HPDE6-E6E7 (cell line): ENCODE data around the gene FAM78B.

ENCODE experiments used
- DNase-seq: peaks from one replicate; pipeline ENCODE4 v3.0.0; 2011; ENCODE audit warnings: missing footprints; ENCODE audit errors: extremely low spot score

The FAM78B gene

DNA sequence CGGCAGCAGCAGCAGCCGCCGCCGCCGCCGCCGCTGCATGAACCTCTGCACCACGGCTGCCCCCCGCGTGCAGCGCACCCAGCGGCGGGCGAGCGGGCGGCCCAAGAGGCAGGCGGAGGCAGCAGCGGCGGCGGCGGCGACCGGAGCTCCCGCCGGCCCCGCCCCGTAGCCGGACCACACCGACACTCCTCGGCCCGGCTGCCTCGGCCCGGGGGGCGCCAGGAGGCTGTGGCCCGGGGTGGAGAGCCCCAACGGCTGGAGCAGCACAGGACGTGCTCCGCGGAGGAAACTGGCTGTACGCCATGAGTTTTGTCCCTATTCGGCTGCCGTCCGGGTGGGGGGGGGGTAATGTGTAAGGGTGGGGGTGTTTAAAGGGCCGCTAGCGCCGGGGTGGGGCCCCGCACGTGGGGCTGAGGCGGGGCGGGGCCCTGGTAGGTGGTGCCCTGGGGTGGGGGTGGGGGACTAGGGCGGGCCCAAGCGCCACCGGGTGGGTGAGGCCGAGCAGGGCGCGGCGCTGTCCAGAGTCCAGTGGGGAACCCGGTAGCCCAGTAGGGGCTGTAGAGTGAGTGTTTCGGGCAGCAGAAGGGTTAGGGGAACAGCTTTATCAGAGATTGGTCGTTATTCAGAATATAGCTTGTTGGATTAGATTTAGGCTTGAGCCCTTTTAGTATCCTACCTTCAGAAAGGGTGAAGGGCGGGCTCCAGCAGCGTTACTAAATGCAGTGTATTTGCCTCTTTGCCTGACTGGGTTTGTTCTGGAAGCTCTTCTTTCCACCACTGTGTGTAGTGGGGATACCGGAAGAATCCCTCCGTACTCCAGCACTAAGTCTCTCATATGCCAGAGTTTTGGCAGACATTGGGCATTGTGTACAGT, at the start of gene FAM78B:
Gene FAM78B (minus strand): TSS at position 304 of the 874 bp plus-strand sequence. CDS start 753 bp downstream, outside the sequence.
- peak; percentile 10 for DNase-seq

GRCh38 chr1:166202546-166202945, 35.7 kb upstream of the FAM78B start:
- no peak for DNase-seq

DNA sequence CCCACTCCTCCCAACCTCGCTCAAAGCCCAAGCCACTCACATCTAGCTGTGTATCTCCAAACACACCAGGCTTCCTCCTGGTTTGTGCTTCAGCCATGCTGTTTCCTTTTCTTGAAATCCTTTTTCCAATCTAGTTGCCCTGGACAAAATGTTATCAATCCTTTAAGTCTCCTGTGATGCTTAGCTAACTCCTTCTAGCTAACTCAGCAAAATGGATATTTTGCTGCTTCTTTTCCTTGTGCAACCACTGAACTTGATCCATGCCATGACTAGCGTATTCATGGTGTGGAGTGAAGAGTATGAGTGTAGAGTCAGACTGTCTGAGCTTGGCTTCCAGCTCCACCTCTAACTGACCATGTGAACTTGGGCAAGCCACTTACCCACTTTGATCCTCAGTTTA, 33.9 kb upstream of the FAM78B start:
- DNase-seq = no peak

DNA sequence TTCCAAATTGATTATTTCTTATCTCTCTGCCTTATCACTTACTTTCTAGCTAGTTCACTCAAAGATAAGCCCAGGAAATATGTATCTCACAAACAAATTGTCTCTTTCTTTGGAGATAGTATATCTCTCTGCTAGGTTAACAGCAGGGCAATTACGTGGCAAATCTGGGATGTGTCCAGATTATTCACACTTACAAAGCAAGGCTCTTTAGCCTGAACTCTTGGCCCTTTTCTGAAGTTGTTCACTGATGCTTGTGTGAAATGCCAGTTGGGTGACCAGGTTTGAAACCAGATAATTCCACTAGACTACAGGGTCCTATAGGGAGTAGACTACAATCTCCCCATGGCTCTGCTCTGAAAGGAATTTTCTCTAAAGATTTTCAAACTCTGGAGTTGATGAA, 30.8 kb upstream of the FAM78B start:
- no peak for DNase-seq

DNA sequence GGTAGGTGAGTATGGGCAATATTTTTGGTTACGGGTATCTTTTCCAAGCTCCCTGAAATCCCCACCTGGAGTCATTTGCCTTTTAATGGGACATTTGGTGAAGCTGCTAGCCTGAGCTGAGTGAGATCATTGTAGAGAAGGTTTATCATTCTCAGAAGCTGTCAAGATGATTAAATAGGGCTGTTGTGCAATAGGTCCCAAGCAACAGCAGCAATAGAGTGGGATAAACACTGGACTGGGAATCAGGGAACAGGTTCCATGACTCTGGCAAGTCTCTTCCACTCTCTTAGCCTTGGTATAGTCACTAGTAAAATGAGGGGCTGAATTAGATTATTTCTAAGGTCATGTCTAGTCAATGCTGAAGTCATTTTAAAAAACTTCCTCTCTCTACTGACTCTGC, 30.3 kb upstream of the FAM78B start:
- DNase-seq = no peak

- DNase-seq = no peak
Measured at GRCh38 chr1:166193057-166193698, 26.4 kb upstream of the FAM78B start.

GRCh38 chr1:166190400-166190799, 23.6 kb upstream of the FAM78B start:
- DNase-seq = no peak

DNA sequence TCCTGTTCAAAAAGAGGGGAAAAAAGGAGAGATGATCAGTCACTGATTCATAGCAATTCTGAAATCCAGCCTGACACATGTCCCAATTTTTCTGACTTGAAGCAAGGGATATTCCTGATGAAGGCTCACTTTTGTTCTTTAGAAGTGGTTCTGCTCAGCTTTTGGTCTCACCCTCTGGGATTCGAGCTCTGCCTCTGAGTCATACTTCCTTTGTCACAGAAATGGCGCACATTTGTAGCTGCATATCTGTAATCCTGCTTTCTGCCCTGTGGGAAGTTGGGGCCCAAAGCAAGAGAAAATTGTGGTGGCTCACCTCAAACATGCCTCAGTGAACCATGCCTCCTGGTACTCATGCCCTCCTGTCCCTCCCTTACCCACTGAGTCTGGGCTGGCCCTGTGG, 22.3 kb upstream of the FAM78B start:
- no peak for DNase-seq

DNA sequence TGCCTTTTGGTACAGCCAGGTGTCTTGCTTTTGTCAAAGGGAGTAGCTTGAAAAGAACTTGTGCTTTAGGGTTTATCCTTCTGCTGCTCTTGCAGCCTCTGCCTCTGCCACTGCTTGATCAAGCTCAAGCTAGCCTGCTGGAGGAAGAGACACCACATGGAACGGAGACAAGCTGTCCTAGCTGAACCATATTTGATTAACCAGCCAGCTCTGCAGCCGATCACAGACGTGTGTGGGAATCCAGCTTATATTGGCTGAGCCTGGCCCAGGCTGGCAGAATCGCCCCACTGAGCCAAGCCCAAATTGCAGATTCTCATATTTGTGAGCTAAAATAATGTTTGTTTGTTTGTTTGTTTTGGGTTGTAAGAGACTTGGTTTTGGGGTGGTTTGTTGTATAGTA, 18.7 kb upstream of the FAM78B start:
- no peak for DNase-seq

- DNase-seq = no peak
Measured at GRCh38 chr1:166184897-166185296, 18.1 kb upstream of the FAM78B start.

DNA sequence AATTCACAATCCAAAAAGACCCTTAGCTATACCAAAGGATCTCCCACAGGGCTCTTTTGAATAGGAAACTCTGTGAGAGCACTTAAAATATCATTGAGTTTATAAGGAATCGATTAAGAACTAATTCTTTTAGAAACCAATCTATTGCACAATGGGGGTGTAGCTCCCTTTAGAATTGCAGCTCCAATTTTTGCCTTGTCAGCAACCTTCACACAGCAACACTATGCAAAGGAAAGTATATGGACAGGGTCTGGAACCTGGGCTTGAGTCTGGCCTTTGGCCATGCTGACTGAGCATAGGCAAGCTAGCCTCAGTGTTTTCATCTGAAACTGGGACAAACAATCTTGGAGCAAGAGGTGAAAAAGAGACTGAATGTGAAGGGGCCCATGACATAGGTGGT, 17.2 kb upstream of the FAM78B start:
- DNase-seq = no peak

- DNase-seq = no peak
Measured at GRCh38 chr1:166182281-166182680, 15.5 kb upstream of the FAM78B start.

DNA sequence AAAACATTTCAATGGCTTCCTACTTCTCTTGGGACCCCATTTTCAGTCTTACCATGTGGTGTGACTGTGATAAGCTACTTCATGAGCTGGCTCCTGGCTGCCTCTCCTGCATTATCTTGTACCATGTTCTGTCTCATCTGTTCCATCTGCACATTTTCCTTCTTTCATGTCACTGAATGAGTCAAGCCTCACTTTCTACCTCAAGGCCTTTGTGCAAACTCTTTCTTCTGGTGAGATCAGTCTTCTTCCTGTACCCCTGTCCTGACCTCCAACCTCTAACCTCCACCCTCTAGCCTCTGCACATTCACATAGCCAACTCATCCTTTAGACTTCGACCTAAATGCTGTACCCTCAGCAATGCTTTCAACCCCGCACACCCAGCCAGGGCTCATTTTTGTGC, 9.6 kb upstream of the FAM78B start:
- DNase-seq = no peak

DNA sequence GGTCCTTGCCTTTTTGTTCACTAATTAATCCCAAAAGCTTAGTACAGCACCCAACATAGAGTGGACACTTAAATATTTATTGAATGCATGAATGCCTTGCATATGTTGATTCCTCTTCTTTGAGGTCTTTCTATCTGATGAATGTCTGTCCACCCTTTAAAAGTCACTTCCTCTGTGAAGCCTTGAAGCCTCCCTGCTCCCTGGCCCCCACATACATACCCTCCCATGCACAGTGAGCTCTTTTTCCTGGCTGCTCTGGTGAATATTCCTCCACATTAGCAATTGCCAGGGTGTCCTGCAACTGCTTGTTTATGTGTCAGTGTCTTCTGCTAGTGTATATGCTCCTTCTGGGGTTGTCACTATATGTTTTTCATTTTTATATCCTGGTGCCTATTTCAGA, 8.2 kb upstream of the FAM78B start:
- DNase-seq = no peak

GRCh38 chr1:166174108-166174507, 7.3 kb upstream of the FAM78B start:
- no peak for DNase-seq

DNA sequence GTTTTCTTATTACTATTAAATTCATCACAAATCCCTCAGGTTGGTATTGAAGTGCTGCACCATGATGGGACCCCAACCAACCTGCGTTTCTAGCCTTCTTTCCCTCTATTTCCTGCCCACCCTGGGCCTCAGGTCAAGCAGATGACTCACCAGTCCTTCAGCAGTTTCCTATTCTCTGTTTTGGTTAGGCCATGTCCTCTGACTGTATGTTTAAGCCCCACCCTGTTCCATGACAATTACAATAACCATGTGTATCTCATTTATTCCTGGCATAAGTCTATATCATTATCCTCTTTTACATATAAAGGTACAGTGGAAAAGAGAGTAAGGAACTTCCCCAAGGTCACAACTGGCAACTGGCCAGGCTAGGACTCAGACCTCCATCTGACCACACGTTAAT, 5.3 kb upstream of the FAM78B start:
- no peak for DNase-seq

GRCh38 chr1:166170726-166171125, 3.9 kb upstream of the FAM78B start:
- no peak for DNase-seq

GRCh38 chr1:166170075-166170474, 3.3 kb upstream of the FAM78B start:
- DNase-seq = no peak

GRCh38 chr1:166169182-166169581, 2.4 kb upstream of the FAM78B start:
- DNase-seq = no peak

DNA sequence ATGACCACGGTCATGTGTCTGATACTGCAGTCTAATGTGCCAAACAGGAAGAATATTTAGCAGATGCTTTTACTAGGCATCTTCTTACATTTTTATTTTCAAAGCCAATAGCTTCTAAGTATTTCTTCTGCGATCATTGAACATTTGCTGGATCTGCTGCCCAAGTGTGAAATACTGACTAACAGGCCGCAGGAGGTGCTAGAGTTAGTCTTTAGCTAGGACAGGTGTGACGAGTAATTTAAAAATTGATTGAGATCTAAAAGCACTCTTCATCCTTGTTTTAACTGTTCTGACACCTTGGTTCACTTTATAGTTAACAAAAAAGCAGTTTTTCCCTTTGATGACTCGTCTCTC, 748 bp upstream of the FAM78B start:
- no peak for DNase-seq

- no peak for DNase-seq
Measured at GRCh38 chr1:166166329-166166697, 488 bp downstream of the FAM78B start.

- no peak for DNase-seq
Measured at GRCh38 chr1:166165661-166166328, 1.0 kb downstream of the FAM78B start.
